ENCODE measurements around the gene IGF2BP3.
A peak's percentile ranks its signal among the peaks of the same experiment; 100 is the strongest.
"Not testable (repeated sequence)": the region's sequence is repeated elsewhere in the genome, so short reads cannot be mapped to it uniquely, and the experiment has no call there.

IGF2BP3 gene

DNA sequence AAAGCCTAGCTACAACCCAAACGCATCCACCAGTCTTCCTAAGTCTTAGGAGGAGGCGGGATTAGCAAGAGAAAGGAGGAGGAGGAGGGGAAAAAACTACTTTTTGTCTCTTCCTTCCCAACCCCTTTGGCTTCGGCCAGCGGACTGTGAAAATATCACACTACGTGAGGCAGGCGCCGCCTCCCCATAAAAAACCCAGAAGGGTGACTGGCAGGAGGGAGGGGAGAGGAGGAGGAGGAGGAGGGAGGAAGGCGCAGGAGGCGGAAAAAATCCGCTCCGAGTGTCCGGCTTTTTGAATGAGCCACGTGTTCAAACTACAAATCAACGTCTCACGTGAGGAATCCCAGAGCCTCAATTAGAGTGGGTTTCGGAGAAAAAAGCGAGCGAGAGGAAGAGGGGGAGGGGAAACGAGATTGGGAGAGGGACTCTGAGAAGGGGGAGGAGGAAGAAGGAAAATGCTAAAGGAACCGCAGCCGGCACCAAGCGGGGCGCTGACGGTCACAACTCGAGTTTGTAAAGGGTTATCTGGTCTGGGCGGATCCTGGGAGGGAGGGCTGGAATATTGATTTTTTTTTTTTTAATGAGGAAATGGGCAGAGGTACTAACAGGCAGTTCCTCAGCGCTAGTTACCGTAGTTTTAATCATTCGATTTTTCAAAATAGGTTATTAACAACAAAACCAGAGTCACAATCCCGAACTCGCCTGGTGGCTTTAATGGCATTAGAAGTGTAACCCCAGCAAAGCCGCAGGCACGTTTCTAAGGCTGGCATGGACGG is at the start of gene IGF2BP3:
IGF2BP3 (minus strand) TSS at position 162 of the 776 bp plus-strand sequence. CDS start 381 bp downstream, outside the sequence.
- Mint-ChIP-seq H3K4me3 (peak within 1 kb of the TSS; percentile 97), H3K27ac (peak within 1 kb of the TSS; percentile 98), H3K36me3 (ENCODE audit: low read depth) (peaks cover 2% of the 10 kb centered on the region), H3K9me3 (no peaks in the 10 kb centered on the region), H3K27me3 (ENCODE audit: low read depth, poor library complexity) (no peaks in the 10 kb centered on the region), H3K4me1 (peaks cover 35% of the 10 kb centered on the region)
- TF ChIP-seq, protein P1, sequence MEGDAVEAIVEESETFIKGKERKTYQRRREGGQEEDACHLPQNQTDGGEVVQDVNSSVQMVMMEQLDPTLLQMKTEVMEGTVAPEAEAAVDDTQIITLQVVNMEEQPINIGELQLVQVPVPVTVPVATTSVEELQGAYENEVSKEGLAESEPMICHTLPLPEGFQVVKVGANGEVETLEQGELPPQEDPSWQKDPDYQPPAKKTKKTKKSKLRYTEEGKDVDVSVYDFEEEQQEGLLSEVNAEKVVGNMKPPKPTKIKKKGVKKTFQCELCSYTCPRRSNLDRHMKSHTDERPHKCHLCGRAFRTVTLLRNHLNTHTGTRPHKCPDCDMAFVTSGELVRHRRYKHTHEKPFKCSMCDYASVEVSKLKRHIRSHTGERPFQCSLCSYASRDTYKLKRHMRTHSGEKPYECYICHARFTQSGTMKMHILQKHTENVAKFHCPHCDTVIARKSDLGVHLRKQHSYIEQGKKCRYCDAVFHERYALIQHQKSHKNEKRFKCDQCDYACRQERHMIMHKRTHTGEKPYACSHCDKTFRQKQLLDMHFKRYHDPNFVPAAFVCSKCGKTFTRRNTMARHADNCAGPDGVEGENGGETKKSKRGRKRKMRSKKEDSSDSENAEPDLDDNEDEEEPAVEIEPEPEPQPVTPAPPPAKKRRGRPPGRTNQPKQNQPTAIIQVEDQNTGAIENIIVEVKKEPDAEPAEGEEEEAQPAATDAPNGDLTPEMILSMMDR (IDR thresholded peaks at IDR 0.05), result no peak
- peak; percentile 80 for DNase-seq

- no peak overlapping the region for H3K4me3 Mint-ChIP-seq
- H3K9me3 Mint-ChIP-seq, result peaks cover 9% of the 10 kb centered on the region
- no peaks in the 10 kb centered on the region for H3K4me1 Mint-ChIP-seq
- H3K27me3 Mint-ChIP-seq (ENCODE audit: low read depth, poor library complexity), result no peaks in the 10 kb centered on the region
- DNase-seq, result no peak
- no peak overlapping the region for H3K27ac Mint-ChIP-seq
- peaks cover 94% of the 10 kb centered on the region for H3K36me3 Mint-ChIP-seq (ENCODE audit: low read depth)
- TF ChIP-seq, protein P1 (IDR thresholded peaks at IDR 0.05), result no peak
Measured at GRCh38 chr7:23514755-23515154, 44.5 kb upstream of the IGF2BP3 start.

DNA sequence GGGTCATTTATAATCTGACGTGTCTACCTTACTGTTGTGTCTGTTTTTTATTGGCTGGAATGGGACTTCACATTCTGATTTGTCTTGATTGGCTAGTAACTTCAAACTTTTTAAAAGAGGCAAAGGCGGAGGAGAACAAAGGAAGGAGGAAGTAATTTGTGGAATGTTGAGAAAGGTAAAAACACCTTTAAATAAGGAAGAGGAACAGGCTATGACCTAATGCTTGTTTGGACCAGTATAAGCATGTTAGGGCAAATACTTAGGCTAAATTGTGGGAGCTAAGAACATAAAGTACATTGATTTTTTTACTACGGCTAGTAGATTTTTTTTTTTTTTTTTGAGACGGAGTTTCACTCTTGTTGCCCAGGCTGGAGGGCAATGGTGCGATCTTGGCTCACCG is 43.5 kb upstream of the IGF2BP3 start:
- not testable (repeated sequence) for H3K4me3 Mint-ChIP-seq; H3K9me3 Mint-ChIP-seq; DNase-seq; H3K4me1 Mint-ChIP-seq; H3K27me3 Mint-ChIP-seq (ENCODE audit: low read depth, poor library complexity)
- Mint-ChIP-seq H3K27ac (peak overlapping the region; percentile 66), H3K36me3 (ENCODE audit: low read depth) (peaks cover 94% of the 10 kb centered on the region)

- DNase-seq, result no peak
- no peaks in the 10 kb centered on the region for H3K4me1 Mint-ChIP-seq
- H3K9me3 Mint-ChIP-seq, result no peaks in the 10 kb centered on the region
- no peaks in the 10 kb centered on the region for H3K27me3 Mint-ChIP-seq (ENCODE audit: low read depth, poor library complexity)
- no peak overlapping the region for H3K4me3 Mint-ChIP-seq
- no peak overlapping the region for H3K27ac Mint-ChIP-seq
- peaks cover 32% of the 10 kb centered on the region for H3K36me3 Mint-ChIP-seq (ENCODE audit: low read depth)
- TF ChIP-seq, protein P1 (IDR thresholded peaks at IDR 0.05), result no peak
Measured at GRCh38 chr7:23494009-23494408, 23.7 kb upstream of the IGF2BP3 start.

GRCh38 chr7:23491502-23491901 is 21.2 kb upstream of the IGF2BP3 start:
- Mint-ChIP-seq H3K27me3 (ENCODE audit: low read depth, poor library complexity) (no peaks in the 10 kb centered on the region), H3K36me3 (ENCODE audit: low read depth) (peaks cover 18% of the 10 kb centered on the region), H3K4me1 (no peaks in the 10 kb centered on the region), H3K4me3 (no peak overlapping the region), H3K9me3 (no peaks in the 10 kb centered on the region), H3K27ac (peak overlapping the region; percentile 90)
- DNase-seq, result no peak
- TF ChIP-seq, protein P1 (IDR thresholded peaks at IDR 0.05), result no peak

GRCh38 chr7:23490357-23491135 is 20.3 kb upstream of the IGF2BP3 start:
- Mint-ChIP-seq H3K4me1 (peaks cover 7% of the 10 kb centered on the region), H3K36me3 (ENCODE audit: low read depth) (peaks cover 24% of the 10 kb centered on the region), H3K27ac (peak overlapping the region; percentile 90), H3K27me3 (ENCODE audit: low read depth, poor library complexity) (no peaks in the 10 kb centered on the region), H3K9me3 (no peaks in the 10 kb centered on the region), H3K4me3 (no peak overlapping the region)
- TF ChIP-seq, protein P1 (IDR thresholded peaks at IDR 0.05), result no peak
- DNase-seq, result no peak

GRCh38 chr7:23488714-23489113 is 18.4 kb upstream of the IGF2BP3 start:
- H3K36me3 Mint-ChIP-seq (ENCODE audit: low read depth), result peaks cover 34% of the 10 kb centered on the region
- H3K4me1 Mint-ChIP-seq; H3K27me3 Mint-ChIP-seq (ENCODE audit: low read depth, poor library complexity); DNase-seq; H3K27ac Mint-ChIP-seq; H3K4me3 Mint-ChIP-seq; H3K9me3 Mint-ChIP-seq: not testable (repeated sequence)

Data from nephron progenitor cell (in vitro differentiated cells).